HG03175 (cell line): Measurements from ENCODE around the gene GALNT17.

Source experiments
- ATAC-seq: cut with Tn5 transposase; IDR thresholded peaks from one replicate; pipeline ENCODE4 v1.9.1; 2021; ENCODE audit warnings: mild to moderate bottlenecking, moderate library complexity; ENCODE audit not compliant: unreplicated experiment

GALNT17 gene

GRCh38 chr7:71661671-71662224 lies 529.8 kb downstream of the GALNT17 start:
- ATAC-seq: no peak

GRCh38 chr7:71665716-71666115 lies 533.8 kb downstream of the GALNT17 start:
- no peak for ATAC-seq

GRCh38 chr7:71668572-71668971 lies 536.6 kb downstream of the GALNT17 start:
- no peak for ATAC-seq

DNA sequence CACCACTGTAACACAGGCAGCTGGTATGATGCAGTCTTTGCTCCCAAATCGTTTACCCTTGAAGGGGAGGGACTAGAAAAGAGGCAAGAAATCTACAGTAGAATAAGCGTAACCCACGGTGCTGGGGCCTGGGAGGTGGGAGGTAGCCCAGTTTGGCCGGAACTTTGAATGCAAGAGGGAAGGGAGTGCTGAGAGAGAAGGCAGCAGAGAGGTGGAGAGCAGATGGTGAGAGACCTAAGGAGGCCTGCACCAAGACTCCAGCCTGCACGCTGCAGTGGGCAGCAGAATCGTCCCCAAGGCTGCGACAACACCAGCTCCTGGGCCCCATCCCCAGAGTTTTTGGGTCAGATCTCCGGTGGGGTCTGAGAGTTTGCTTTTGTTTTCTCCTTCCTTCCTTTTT lies 547.5 kb downstream of the GALNT17 start:
- ATAC-seq: no peak

DNA sequence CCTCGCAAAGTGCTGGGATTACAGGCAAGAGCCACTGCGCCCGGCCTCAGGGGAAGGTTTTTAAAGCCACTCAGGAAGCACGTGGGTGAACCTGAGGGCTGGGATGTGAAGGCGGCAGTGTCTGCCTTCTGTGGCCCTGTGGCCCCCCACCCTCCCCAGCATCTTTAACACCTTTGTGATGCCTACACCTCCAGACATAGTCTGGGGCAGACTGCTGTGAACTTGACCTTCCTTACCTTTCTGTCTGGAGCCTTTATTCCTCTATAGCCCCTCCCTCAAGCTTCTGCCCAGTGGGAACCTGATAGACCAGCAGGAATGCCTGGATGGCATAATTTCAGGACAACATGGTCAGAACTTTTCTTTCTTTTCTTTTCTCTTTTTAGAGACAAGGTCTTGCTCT lies 550.2 kb downstream of the GALNT17 start:
- no peak for ATAC-seq

- ATAC-seq: no peak
Measured at GRCh38 chr7:71682841-71683781, 551.2 kb downstream of the GALNT17 start.

- ATAC-seq: no peak
Measured at GRCh38 chr7:71687286-71687685, 555.3 kb downstream of the GALNT17 start.

DNA sequence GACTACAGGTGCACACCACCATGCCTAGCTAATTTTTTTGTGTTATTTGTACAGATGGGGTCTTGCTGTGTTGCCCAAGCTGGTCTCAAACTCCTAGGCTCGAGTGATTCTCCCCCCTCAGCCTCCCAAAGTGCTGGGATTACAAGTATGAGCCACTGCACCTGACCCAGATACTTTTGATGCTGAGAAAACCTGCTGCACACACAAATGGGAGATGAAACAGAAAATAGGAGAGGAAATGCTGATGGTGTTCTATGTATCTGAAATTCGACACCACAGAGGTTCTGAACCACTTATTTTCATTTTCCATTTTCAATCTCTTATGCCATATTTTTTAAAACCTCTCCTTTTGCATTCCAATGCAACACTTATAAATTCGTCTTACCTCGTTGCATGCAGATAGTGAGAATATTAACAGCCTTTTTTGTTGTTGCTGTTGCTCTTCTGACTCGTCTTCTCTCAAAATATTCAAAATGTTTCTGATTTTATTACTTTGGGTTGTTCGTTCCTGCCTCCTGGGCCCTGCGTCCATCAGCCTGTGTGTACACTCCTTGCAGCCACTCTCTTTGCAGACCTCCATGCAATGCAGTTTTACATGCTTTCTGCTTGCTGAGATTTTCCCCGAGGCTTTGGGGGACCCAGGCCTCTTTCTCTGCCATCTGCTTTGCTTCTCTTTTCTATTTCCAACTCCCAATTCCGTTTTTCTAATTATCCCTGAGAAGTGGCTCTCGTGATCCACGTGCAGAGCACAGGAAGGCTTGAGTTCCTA lies 556.1 kb downstream of the GALNT17 start:
- no peak for ATAC-seq

GRCh38 chr7:71691538-71691937 lies 559.6 kb downstream of the GALNT17 start:
- no peak for ATAC-seq

DNA sequence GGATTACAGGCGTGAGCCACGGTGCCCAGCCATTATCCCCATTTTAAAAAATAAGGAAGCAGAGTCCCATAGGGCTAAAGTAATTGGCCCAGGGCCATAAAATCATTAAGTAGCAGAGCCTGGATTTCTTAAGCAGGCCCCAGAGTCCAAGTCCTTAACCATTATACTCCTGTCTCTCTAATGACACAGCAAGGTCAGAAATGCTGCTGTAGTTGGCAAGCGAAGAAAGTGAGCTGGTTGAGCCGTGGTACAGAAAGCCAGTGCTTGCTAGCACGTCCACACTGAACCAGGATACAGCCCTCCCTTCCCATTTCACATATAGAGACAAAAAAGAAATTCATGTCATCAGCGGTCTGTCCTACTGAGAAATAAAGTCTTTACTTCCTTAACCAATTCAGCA lies 562.7 kb downstream of the GALNT17 start:
- ATAC-seq: no peak

GRCh38 chr7:71695186-71695585 lies 563.2 kb downstream of the GALNT17 start:
- ATAC-seq: no peak

- ATAC-seq: no peak
Measured at GRCh38 chr7:71696511-71696910, 564.6 kb downstream of the GALNT17 start.

DNA sequence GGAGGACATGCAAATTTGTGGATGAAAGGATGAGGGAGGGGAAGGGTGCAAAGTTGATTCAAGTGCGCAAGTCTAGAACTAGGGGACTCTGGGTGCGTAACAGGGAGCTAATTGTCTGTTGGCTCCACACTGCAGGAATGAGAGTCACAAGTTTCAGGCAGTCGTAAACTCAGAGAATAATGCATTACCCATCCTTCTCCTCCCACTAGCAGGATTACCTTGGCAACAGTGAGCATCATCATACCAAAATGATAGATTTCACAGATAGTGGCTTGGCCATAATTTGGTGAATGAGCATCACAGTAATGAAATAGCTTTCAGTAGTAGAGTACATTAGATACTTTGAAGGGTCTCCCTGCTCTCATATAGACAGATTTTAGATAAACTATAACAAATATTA lies 565.5 kb downstream of the GALNT17 start:
- no peak for ATAC-seq

DNA sequence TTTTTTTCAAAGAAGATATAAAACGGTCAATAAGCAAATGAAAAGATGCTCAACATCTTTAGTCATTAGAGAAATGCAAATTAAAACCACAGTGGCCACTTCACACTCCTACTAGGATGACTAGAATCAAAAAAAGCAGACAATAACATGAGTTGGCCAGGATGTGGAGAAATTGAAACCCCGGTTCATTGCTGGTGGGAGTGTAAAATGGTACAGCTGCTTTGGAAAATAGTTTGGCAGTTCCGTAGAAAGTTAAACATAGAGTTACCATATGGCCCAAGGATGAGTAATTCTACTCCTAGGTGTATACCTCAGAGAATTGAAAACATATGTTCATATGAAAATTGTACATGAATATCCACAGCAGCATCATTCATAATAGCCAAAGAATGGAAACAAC lies 573.3 kb downstream of the GALNT17 start:
- ATAC-seq: no peak

DNA sequence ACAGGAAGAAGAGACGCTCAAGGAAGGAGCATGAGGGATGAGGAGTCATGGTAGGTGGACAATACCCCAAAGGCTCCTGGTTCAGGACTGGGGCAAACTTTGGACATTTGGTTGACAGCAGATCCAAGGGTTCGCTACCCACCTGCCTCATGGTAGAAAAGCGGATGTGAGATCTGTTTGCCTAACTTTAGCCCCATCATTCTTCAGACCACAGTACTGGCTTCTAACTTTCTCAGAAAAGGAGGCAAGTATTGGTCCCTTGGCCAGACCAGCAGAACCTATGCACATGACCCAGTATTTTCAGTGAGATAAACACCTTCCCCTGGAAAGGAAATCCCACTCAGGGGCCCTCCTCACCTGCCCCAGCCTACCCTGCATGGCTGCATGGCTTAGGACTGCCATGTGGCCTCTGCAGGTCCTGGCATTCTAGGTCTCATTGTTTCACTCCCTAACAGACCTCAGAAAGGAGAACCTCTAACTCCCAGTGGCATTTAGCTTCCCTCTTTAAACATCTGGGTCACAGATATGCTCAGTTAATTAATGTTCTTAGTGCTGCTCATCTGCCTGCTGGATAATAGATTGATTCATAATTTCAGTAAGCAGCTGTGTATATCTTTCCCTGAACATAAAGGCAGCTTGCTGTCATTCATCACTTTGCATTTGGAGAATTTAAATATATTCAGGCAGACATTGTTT lies 574.1 kb downstream of the GALNT17 start:
- no peak for ATAC-seq

- ATAC-seq: no peak
Measured at GRCh38 chr7:71706597-71706975, 574.6 kb downstream of the GALNT17 start.

- ATAC-seq: no peak
Measured at GRCh38 chr7:71707041-71707440, 575.1 kb downstream of the GALNT17 start.

- no peak for ATAC-seq
Measured at GRCh38 chr7:71708710-71709109, 576.8 kb downstream of the GALNT17 start.

- no peak for ATAC-seq
Measured at GRCh38 chr7:71710442-71710841, 578.5 kb downstream of the GALNT17 start.

GRCh38 chr7:71712653-71713180 lies 580.8 kb downstream of the GALNT17 start:
- ATAC-seq: no peak

DNA sequence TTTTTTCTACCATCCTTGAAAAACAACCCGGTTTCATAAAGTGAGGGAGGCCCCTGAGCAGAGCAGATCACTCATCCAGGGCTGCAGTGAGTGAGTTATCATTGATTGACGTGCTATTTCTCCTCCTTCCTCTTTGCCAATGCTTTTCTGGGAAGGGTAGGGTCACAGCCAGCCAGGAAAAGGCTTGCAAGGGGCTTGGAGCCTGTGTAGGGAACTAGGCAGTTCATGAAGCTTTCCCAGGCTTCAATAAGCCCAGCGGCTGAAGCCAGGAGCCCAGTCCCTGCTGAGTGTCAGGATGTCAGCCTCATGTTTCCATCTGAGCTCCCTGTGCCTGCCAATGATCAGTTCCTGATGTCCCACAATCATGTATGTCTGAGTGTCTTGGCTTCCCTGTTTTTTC lies 584.7 kb downstream of the GALNT17 start:
- ATAC-seq: no peak
